HG02623 (cell line): ENCODE data around the gene CDC123.
"Not testable (repeated sequence)": the region's sequence is repeated elsewhere in the genome, so short reads cannot be mapped to it uniquely, and the experiment has no call there.

Experiments used
- ATAC-seq: cut with Tn5 transposase; IDR thresholded peaks from one replicate; pipeline ENCODE4 v1.9.1; 2021; ENCODE audit warnings: moderate library complexity; ENCODE audit not compliant: unreplicated experiment

Gene CDC123

GRCh38 chr10:12279281-12279680 lies 83.3 kb downstream of the CDC123 start:
- ATAC-seq, result no peak

DNA sequence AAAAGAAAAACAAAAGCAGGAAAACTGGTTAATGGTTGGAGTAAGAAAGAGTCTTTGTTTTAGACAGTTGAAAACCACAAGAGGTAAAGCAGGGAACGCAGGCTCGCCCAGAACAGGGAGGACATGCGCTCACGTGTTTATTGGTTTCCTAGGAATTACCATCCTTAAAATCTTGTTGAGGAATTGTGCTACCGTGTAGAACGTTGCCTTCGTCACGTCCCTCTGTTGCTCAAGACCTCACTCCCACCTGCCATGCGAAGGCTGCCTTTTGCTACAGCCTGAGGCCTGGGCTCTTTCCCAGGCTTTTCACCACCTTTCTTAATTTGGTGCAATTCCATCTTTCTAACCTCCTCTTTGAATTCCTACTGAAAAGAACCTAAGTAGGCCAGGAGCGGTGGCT lies 91.8 kb downstream of the CDC123 start:
- no peak for ATAC-seq

GRCh38 chr10:12297784-12298183 lies 101.8 kb downstream of the CDC123 start:
- ATAC-seq, result not testable (repeated sequence)

DNA sequence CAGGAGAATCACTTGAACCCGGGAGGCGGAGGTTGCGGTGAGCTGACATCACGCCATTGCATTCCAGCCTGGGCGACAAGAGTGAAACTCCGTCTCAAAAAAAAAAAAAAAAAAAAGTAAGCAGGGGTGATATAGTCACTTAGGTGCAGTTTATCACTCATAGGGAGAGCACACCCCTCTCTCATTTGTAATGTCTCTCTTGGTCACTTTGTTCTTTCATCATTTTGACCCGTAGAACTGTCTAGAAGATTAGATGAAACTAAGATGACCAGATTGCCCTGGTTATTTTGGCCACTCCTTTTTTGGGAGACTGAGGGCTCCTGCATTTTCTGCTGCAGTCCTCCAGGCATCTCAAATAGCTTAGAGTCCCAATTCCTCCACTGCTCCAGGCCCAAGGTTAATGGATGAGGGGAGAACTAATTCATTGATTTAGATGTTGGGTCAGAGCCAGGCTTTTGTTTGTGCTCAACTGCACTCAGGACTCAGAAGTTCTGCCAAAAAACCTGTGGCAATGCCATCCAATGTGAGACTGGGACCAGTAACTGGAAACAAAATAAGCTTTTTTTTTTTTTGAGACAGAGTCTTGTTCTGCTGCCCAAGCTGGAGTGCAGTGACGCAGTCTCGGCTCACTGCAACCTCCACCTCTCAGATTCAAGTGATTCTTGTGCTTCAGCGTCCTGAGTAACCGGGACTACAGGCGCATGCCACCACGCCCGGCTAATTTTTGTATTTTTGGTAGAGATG lies 103.4 kb downstream of the CDC123 start:
- no peak for ATAC-seq
